Iris pigment epithelial cell (primary cell): ENCODE measurements around the gene USP48.

ENCODE experiments used
- DNase-seq: peaks from one replicate; pipeline ENCODE4 v3.0.0-alpha.2; 2011; ENCODE audit warnings: low read depth

Gene USP48

GRCh38 chr1:21652101-21652936 lies 130.6 kb downstream of the USP48 start:
- no peak for DNase-seq

- DNase-seq, result no peak
Measured at GRCh38 chr1:21651214-21652042, 131.5 kb downstream of the USP48 start.

- DNase-seq, result no peak
Measured at GRCh38 chr1:21650400-21650799, 132.5 kb downstream of the USP48 start.

GRCh38 chr1:21649315-21649714 lies 133.6 kb downstream of the USP48 start:
- DNase-seq, result no peak

- DNase-seq, result no peak
Measured at GRCh38 chr1:21648791-21649190, 134.2 kb downstream of the USP48 start.

GRCh38 chr1:21648352-21648730 lies 134.6 kb downstream of the USP48 start:
- DNase-seq, result no peak

GRCh38 chr1:21647431-21648351 lies 135.3 kb downstream of the USP48 start:
- DNase-seq, result peak; percentile 68

GRCh38 chr1:21645550-21645949 lies 137.4 kb downstream of the USP48 start:
- DNase-seq, result no peak

- DNase-seq, result no peak
Measured at GRCh38 chr1:21644906-21645305, 138.0 kb downstream of the USP48 start.

- DNase-seq, result no peak
Measured at GRCh38 chr1:21644348-21644747, 138.6 kb downstream of the USP48 start.

- no peak for DNase-seq
Measured at GRCh38 chr1:21643624-21644023, 139.3 kb downstream of the USP48 start.

GRCh38 chr1:21641967-21642739 lies 140.8 kb downstream of the USP48 start:
- DNase-seq, result no peak

GRCh38 chr1:21641537-21641936 lies 141.4 kb downstream of the USP48 start:
- DNase-seq, result no peak

GRCh38 chr1:21641076-21641475 lies 141.9 kb downstream of the USP48 start:
- no peak for DNase-seq

- DNase-seq, result no peak
Measured at GRCh38 chr1:21640653-21641052, 142.3 kb downstream of the USP48 start.

GRCh38 chr1:21639594-21640041 lies 143.3 kb downstream of the USP48 start:
- DNase-seq, result no peak

- DNase-seq, result peak; percentile 48
Measured at GRCh38 chr1:21638531-21639341, 144.2 kb downstream of the USP48 start.

GRCh38 chr1:21637514-21637913 lies 145.4 kb downstream of the USP48 start:
- no peak for DNase-seq

- no peak for DNase-seq
Measured at GRCh38 chr1:21636029-21636428, 146.9 kb downstream of the USP48 start.

- DNase-seq, result no peak
Measured at GRCh38 chr1:21634806-21635535, 148.0 kb downstream of the USP48 start.
